HG02884 (cell line): ENCODE data around the gene SBNO2.

ENCODE experiments used
- ATAC-seq: cut with Tn5 transposase; IDR thresholded peaks from one replicate; pipeline ENCODE4 v1.9.1; 2021; ENCODE audit warnings: mild to moderate bottlenecking, moderate library complexity; ENCODE audit not compliant: unreplicated experiment

Gene SBNO2

GRCh38 chr19:1063909-1064660, 110.0 kb downstream of the SBNO2 start:
- no peak for ATAC-seq

- ATAC-seq = no peak
These were observed 110.8 kb downstream of the SBNO2 start for GRCh38 chr19:1063030-1063908.

GRCh38 chr19:1062387-1063029, 111.6 kb downstream of the SBNO2 start:
- ATAC-seq = no peak

- no peak for ATAC-seq
These were observed 112.1 kb downstream of the SBNO2 start for GRCh38 chr19:1061987-1062386.

- ATAC-seq = no peak
These were observed 113.4 kb downstream of the SBNO2 start for GRCh38 chr19:1060689-1061088.

- no peak for ATAC-seq
These were observed 116.0 kb downstream of the SBNO2 start for GRCh38 chr19:1058112-1058511.
